Measurements from ENCODE around the gene ZNF227.
"Not testable (repeated sequence)": the region's sequence is repeated elsewhere in the genome, so short reads cannot be mapped to it uniquely, and the experiment has no call there.

The ZNF227 gene

GRCh38 chr19:44253392-44253791, 41.1 kb downstream of the ZNF227 start:
- not testable (repeated sequence) for FAIRE-seq

- no peak for FAIRE-seq
Observed at GRCh38 chr19:44254496-44254895, 42.2 kb downstream of the ZNF227 start.

- no peak for FAIRE-seq
Observed at GRCh38 chr19:44255705-44256411, 43.5 kb downstream of the ZNF227 start.

- no peak for FAIRE-seq
Observed at GRCh38 chr19:44258136-44258535, 45.8 kb downstream of the ZNF227 start.

- FAIRE-seq = no peak
Observed at GRCh38 chr19:44258835-44259413, 46.6 kb downstream of the ZNF227 start.

- no peak for FAIRE-seq
Observed at GRCh38 chr19:44260343-44260681, 48.0 kb downstream of the ZNF227 start.

GRCh38 chr19:44260695-44261446, 48.5 kb downstream of the ZNF227 start:
- no peak for FAIRE-seq

- FAIRE-seq = no peak
Observed at GRCh38 chr19:44277331-44277730, 65.0 kb downstream of the ZNF227 start.

- FAIRE-seq = no peak
Observed at GRCh38 chr19:44278181-44278690, 65.9 kb downstream of the ZNF227 start.

- FAIRE-seq = no peak
Observed at GRCh38 chr19:44280916-44281315, 68.6 kb downstream of the ZNF227 start.

- no peak for FAIRE-seq
Observed at GRCh38 chr19:44282846-44283245, 70.5 kb downstream of the ZNF227 start.

GRCh38 chr19:44284968-44285367, 72.6 kb downstream of the ZNF227 start:
- FAIRE-seq = no peak
